ENCODE results near the gene ADGRL2.

ADGRL2 gene

DNA sequence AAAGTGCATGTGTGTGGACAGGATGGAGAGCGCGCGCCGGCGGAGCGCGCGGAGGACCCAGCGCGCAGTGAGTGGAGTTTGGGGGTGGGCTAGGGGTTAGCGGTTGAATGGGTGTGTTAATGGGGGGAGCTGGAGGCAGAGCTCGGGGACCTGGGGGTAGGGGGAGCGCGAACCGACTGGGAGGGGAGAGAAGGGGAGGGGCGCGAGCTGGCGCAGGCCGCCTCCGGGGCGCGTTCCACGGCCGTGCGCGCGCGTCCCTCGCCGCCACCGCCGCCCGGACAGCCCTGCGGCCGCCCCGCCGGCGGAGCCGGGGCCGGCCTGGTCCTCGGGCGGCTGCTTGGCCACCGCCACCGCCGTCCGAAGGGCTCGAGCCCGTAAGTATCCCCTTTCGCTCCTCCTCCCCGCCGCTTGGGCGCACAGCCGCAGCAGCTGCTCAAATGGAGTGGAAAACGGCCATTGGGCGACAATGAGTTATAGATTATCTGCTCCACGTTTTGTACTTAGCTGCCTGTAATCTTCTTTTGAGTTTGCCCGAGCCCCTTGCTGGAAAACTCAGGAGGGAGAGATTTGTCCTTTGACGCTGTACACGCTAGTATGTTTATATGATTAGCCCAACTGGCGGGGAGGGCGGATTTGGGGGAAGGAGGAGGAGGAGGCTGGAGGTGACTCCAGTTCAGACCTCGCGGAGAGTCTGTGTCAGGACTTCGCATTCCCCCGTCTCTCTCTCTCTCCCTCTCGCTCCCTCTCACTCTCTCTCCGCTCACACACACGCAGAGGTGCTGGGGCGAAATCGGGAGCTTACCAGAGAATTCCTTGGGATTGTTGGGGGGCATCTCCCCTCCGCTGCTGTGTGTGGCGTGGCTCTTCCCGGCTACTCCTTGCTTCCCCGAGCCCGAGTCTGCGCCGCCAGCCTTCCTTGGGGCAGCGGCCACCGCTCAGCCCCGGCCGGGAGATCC, at the start of gene ADGRL2:
TSS of gene ADGRL2 (plus strand) at position 240 of the 956 bp plus-strand sequence. CDS start 36,051 bp downstream, outside the sequence.
- TF ChIP-seq, protein P1, sequence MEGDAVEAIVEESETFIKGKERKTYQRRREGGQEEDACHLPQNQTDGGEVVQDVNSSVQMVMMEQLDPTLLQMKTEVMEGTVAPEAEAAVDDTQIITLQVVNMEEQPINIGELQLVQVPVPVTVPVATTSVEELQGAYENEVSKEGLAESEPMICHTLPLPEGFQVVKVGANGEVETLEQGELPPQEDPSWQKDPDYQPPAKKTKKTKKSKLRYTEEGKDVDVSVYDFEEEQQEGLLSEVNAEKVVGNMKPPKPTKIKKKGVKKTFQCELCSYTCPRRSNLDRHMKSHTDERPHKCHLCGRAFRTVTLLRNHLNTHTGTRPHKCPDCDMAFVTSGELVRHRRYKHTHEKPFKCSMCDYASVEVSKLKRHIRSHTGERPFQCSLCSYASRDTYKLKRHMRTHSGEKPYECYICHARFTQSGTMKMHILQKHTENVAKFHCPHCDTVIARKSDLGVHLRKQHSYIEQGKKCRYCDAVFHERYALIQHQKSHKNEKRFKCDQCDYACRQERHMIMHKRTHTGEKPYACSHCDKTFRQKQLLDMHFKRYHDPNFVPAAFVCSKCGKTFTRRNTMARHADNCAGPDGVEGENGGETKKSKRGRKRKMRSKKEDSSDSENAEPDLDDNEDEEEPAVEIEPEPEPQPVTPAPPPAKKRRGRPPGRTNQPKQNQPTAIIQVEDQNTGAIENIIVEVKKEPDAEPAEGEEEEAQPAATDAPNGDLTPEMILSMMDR (IDR thresholded peaks at IDR 0.05; ENCODE audit: extremely low read depth, missing control alignments), result no peak
- DNase-seq (ENCODE audit: low spot score), result peak; percentile 48

GRCh38 chr1:81752840-81753239, 47.9 kb upstream of the ADGRL2 start:
- TF ChIP-seq, protein P1 (IDR thresholded peaks at IDR 0.05; ENCODE audit: extremely low read depth, missing control alignments), result no peak

DNA sequence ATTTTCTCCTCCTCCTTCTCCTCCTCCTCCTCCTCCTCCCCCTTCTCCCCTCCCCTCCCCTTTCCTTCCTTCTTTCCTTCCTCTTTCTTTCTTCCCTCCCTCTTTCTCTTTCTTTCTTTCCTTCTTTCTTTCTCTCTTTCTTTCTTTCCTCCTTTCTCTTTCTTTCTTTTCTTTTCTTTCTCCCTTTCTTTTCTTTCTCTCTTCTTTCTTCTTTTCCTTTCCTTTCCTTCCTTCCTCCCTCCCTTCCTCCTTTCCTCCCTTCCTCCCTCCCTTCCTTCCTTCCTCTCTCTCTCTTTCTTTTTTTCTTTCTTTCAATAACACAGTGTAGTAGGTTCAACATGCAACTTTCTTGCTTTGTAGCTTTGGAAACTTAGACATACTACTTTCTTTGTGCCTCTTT, 46.3 kb upstream of the ADGRL2 start:
- TF ChIP-seq, protein P1 (IDR thresholded peaks at IDR 0.05; ENCODE audit: extremely low read depth, missing control alignments), result no peak
- DNase-seq (ENCODE audit: low spot score), result no peak

More at GRCh38 chr1:81752840-81753239, 47.9 kb upstream of the ADGRL2 start:
- DNase-seq (ENCODE audit: low spot score), result no peak

DNA sequence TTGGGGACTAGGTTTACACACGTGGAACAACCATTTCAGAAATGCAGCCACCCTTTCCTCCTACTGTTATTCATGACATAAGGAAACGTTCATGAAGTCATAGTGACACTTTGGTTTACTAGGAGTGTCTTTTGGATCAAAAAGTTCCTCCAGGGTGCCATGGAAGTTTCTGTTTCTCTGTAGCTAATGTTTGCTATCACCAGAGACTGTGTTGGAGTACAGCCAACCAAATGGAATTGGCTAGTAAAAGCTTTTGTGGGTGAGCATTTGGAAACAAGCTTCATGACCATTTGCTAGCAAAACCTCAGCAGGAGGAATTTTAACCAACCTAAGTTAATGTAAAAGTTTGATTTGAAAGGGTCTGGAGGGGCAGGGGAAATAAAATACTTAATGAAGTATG, 43.9 kb upstream of the ADGRL2 start:
- TF ChIP-seq, protein P1 (IDR thresholded peaks at IDR 0.05; ENCODE audit: extremely low read depth, missing control alignments), result no peak
- DNase-seq (ENCODE audit: low spot score), result no peak

DNA sequence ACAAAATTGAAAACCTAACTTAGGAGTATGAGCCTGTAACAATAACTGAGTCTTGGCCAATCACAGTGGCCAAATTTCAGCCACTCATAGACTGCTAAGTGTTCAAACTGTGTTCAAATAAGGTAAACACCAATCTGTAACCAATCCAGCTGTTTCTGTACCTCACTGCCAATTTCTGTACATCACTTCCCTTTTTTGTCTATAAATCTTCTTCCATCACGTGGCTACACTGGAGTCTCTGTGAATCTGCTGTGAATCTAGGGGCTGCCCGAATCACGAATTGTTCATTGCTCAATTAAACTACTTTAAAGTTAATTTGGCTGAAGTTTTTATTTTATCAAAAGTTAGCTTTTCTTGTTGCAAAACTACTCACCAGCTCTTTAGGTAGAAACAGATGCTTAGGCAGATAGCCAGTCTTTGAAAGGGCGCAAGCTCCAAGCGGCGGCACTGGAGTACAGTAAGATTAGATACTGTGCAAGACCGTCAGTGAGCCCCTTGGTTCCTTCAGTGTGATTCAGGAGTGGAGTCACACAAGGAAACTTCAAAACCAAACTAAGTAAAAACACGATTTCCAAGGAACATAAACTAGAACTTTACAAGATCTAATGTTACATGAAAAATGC, 43.2 kb upstream of the ADGRL2 start:
- TF ChIP-seq, protein P1 (IDR thresholded peaks at IDR 0.05; ENCODE audit: extremely low read depth, missing control alignments), result no peak
- DNase-seq (ENCODE audit: low spot score), result no peak

DNA sequence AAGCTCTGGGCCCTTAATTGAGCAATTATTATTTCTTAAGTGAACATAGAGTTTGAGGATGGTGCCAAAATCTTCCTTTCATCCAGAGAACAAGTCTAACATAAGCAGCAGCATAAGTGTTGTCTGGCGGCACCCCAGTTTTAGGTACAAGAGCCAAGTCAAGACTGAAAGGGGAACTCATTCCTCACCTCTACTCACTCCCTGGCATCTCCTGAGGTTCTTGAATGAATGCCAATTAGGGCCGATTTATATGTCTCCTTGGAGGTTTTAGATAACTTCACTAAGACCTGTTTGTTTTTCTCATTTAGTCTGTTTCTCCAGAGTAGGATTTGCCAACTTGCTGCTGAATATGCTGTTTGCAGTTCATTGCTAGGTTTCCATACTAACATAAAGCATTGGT, 42.6 kb upstream of the ADGRL2 start:
- TF ChIP-seq, protein P1 (IDR thresholded peaks at IDR 0.05; ENCODE audit: extremely low read depth, missing control alignments), result no peak
- DNase-seq (ENCODE audit: low spot score), result no peak

All from GM20000 (cell line).